Hepatocyte (in vitro differentiated cells): ENCODE data around the gene AEN.

Experiments used
- CTCF ChIP-seq: fragments of 200-600 bp; sonication (generic); IDR thresholded peaks from 2 replicates; pipeline ENCODE4 v1.5.1; 2016; ENCODE audit warnings: antibody characterized with exemption, mild to moderate bottlenecking; ENCODE audit not compliant: poor library complexity
- EZH2phosphoT487 ChIP-seq: fragments of 200-600 bp; sonication (generic); IDR thresholded peaks from one replicate; pipeline ENCODE4 v1.6.1; 2018; ENCODE audit warnings: antibody characterized with exemption, mild to moderate bottlenecking, low read depth, moderate library complexity; ENCODE audit not compliant: unreplicated experiment, severe bottlenecking

GRCh38 chr15:88591384-88591783, 29.8 kb upstream of the AEN start:
- no peak for TF ChIP-seq CTCF
- TF ChIP-seq EZH2phosphoT487 = no peak
